ENCODE results near the gene PROX2. TPM values are rescaled to one million over a fixed set of nuclear protein-coding genes. Genes with fewer than 3 reads are reported as not detected.

PROX2 gene
- total RNA-seq, 2 experiments from 2014 or later, result 0.19 to 0.33 TPM

- peak; percentile 79 for DNase-seq
- Mint-ChIP-seq H3K36me3 (no peaks in the 10 kb centered on the region), H3K27ac (peak overlapping the region; percentile 43), H3K4me3 (no peak overlapping the region), H3K4me1 (ENCODE audit: low read depth) (peaks cover 23% of the 10 kb centered on the region), H3K27me3 (no peaks in the 10 kb centered on the region), H3K9me3 (no peaks in the 10 kb centered on the region)
- intact Hi-C loops (cut with micrococcal nuclease), result no loop called here
- POLR2A ChIA-PET, result interaction anchor here (0.6 to 1.8 kb wide), 4 partner anchors 14 to 22 kb away, joined by 3 to 9 read pairs (median 4); partner anchors contain the start of gene DLST
- CTCF ChIA-PET, result interaction anchor here (0.9 to 3.2 kb wide), 11 partner anchors 10 to 255 kb away, joined by 3 to 22 read pairs (median 4); partner anchors contain the start of genes DLST and PROX2
These were observed 8.3 kb downstream of the PROX2 start for GRCh38 chr14:74867673-74868072.

- H3K27me3 Mint-ChIP-seq, result no peaks in the 10 kb centered on the region
- no peak overlapping the region for H3K4me3 Mint-ChIP-seq
- no peaks in the 10 kb centered on the region for H3K36me3 Mint-ChIP-seq
- intact Hi-C loops (cut with micrococcal nuclease), result no loop called here
- H3K4me1 Mint-ChIP-seq (ENCODE audit: low read depth), result peaks cover 23% of the 10 kb centered on the region
- no peak overlapping the region for H3K27ac Mint-ChIP-seq
- DNase-seq, result no peak
- CTCF ChIA-PET, result interaction anchor here (1.0 to 3.2 kb wide), 6 partner anchors 10 to 222 kb away, joined by 3 to 22 read pairs (median 4); partner anchors contain the start of gene PROX2
- POLR2A ChIA-PET, result interaction anchor here (1.3 to 1.8 kb wide), 2 partner anchors 15 to 18 kb away, joined by 3 to 9 read pairs; partner anchors contain the start of gene DLST
- no peaks in the 10 kb centered on the region for H3K9me3 Mint-ChIP-seq
These were observed 9.1 kb downstream of the PROX2 start for GRCh38 chr14:74866708-74867389.

- H3K4me3 Mint-ChIP-seq, result no peak overlapping the region
- no peaks in the 10 kb centered on the region for H3K9me3 Mint-ChIP-seq
- H3K4me1 Mint-ChIP-seq (ENCODE audit: low read depth), result peaks cover 23% of the 10 kb centered on the region
- no peak for DNase-seq
- CTCF ChIA-PET, result interaction anchor here (14.1 kb wide), 1 partner anchor 41 kb away, joined by 499 read pairs; no protein-coding TSS in a partner anchor
- intact Hi-C loops (cut with micrococcal nuclease), result no loop called here
- no peak overlapping the region for H3K27ac Mint-ChIP-seq
- H3K36me3 Mint-ChIP-seq, result no peaks in the 10 kb centered on the region
- POLR2A ChIA-PET, result no interaction called here
- no peaks in the 10 kb centered on the region for H3K27me3 Mint-ChIP-seq
These were observed 10.8 kb downstream of the PROX2 start for GRCh38 chr14:74865156-74865555.

GRCh38 chr14:74864198-74864597 is 11.7 kb downstream of the PROX2 start:
- no peak overlapping the region for H3K27ac Mint-ChIP-seq
- intact Hi-C loops (cut with micrococcal nuclease), result no loop called here
- no peak for DNase-seq
- no peaks in the 10 kb centered on the region for H3K36me3 Mint-ChIP-seq
- peaks cover 23% of the 10 kb centered on the region for H3K4me1 Mint-ChIP-seq (ENCODE audit: low read depth)
- POLR2A ChIA-PET, result no interaction called here
- CTCF ChIA-PET, result interaction anchor here (0.7 to 14.1 kb wide), 4 partner anchors 25 to 1654 kb away, joined by 3 to 499 read pairs (median 37); no protein-coding TSS in a partner anchor
- H3K9me3 Mint-ChIP-seq, result no peaks in the 10 kb centered on the region
- H3K27me3 Mint-ChIP-seq, result no peaks in the 10 kb centered on the region
- no peak overlapping the region for H3K4me3 Mint-ChIP-seq

- H3K27me3 Mint-ChIP-seq, result no peaks in the 10 kb centered on the region
- no peak overlapping the region for H3K4me3 Mint-ChIP-seq
- no peak for DNase-seq
- peaks cover 19% of the 10 kb centered on the region for H3K4me1 Mint-ChIP-seq (ENCODE audit: low read depth)
- ChIA-PET CTCF (interaction anchor here (4.4 to 14.1 kb wide), 4 partner anchors 13 to 223 kb away, joined by 48 to 499 read pairs (median 118); partner anchors contain the start of genes DLST and PROX2), POLR2A (no interaction called here)
- H3K9me3 Mint-ChIP-seq, result no peaks in the 10 kb centered on the region
- H3K27ac Mint-ChIP-seq, result no peak overlapping the region
- H3K36me3 Mint-ChIP-seq, result no peaks in the 10 kb centered on the region
- intact Hi-C loops (cut with micrococcal nuclease), result no loop called here
These were observed 12.7 kb downstream of the PROX2 start for GRCh38 chr14:74863274-74863673.

- Mint-ChIP-seq H3K4me3 (no peak overlapping the region), H3K9me3 (no peaks in the 10 kb centered on the region), H3K27ac (no peak overlapping the region), H3K36me3 (no peaks in the 10 kb centered on the region), H3K4me1 (ENCODE audit: low read depth) (peaks cover 6% of the 10 kb centered on the region), H3K27me3 (no peaks in the 10 kb centered on the region)
- no peak for DNase-seq
- POLR2A ChIA-PET, result interaction anchor here (0.8 kb wide), 1 partner anchor 17 kb away, joined by 4 read pairs; no protein-coding TSS in a partner anchor
- intact Hi-C loops (cut with micrococcal nuclease), result loop anchor here (1.0 to 2.0 kb wide), 3 partner anchors 21 to 227 kb away; no protein-coding TSS in a partner anchor
- CTCF ChIA-PET, result interaction anchor here (0.6 to 14.1 kb wide), 34 partner anchors 9 to 443 kb away, joined by 3 to 499 read pairs (median 6); partner anchors contain the start of genes ACYP1, DLST, PROX2 and RPS6KL1
These were observed 14.2 kb downstream of the PROX2 start for GRCh38 chr14:74861734-74862090.

- Mint-ChIP-seq H3K4me1 (ENCODE audit: low read depth) (peaks cover under 1% of the 10 kb centered on the region), H3K27ac (no peak overlapping the region)
- POLR2A ChIA-PET, result interaction anchor here (0.8 to 1.1 kb wide), 5 partner anchors 18 to 47 kb away, joined by 3 to 6 read pairs (median 4); partner anchors contain the start of gene DLST
These were observed 14.8 kb downstream of the PROX2 start for GRCh38 chr14:74860899-74861733.

GRCh38 chr14:74859757-74860552 is 16.0 kb downstream of the PROX2 start:
- H3K9me3 Mint-ChIP-seq, result no peaks in the 10 kb centered on the region
- no peaks in the 10 kb centered on the region for H3K36me3 Mint-ChIP-seq
- intact Hi-C loops (cut with micrococcal nuclease), result loop anchor here (2.0 kb wide), 1 partner anchor 23 kb away; no protein-coding TSS in a partner anchor
- no peak overlapping the region for H3K27ac Mint-ChIP-seq
- no peak for DNase-seq
- no peaks in the 10 kb centered on the region for H3K27me3 Mint-ChIP-seq
- ChIA-PET POLR2A (no interaction called here), CTCF (interaction anchor here (0.6 to 14.1 kb wide), 34 partner anchors 9 to 445 kb away, joined by 3 to 499 read pairs (median 5); partner anchors contain the start of genes ACYP1, DLST, EIF2B2 and PROX2)
- no peak overlapping the region for H3K4me3 Mint-ChIP-seq
- H3K4me1 Mint-ChIP-seq (ENCODE audit: low read depth), result no peaks in the 10 kb centered on the region

More at GRCh38 chr14:74860899-74861733, 14.8 kb downstream of the PROX2 start:
- Mint-ChIP-seq H3K4me3 (no peak overlapping the region), H3K36me3 (no peaks in the 10 kb centered on the region), H3K27me3 (no peaks in the 10 kb centered on the region), H3K9me3 (no peaks in the 10 kb centered on the region)
- intact Hi-C loops (cut with micrococcal nuclease), result loop anchor here (1.0 to 2.0 kb wide), 3 partner anchors 22 to 227 kb away; no protein-coding TSS in a partner anchor
- peak; percentile 94 for DNase-seq
- CTCF ChIA-PET, result interaction anchor here (0.6 to 14.1 kb wide), 55 partner anchors 9 to 444 kb away, joined by 3 to 499 read pairs (median 4); partner anchors contain the start of genes ACYP1, DLST, EIF2B2 and LTBP2

- no peak overlapping the region for H3K4me3 Mint-ChIP-seq
- ChIA-PET CTCF (interaction anchor here (0.8 to 14.1 kb wide), 8 partner anchors 10 to 249 kb away, joined by 3 to 499 read pairs (median 4); partner anchors contain the start of genes DLST, LTBP2 and PROX2), POLR2A (no interaction called here)
- intact Hi-C loops (cut with micrococcal nuclease), result no loop called here
- H3K4me1 Mint-ChIP-seq (ENCODE audit: low read depth), result peaks cover 11% of the 10 kb centered on the region
- H3K27ac Mint-ChIP-seq, result no peak overlapping the region
- H3K36me3 Mint-ChIP-seq, result no peaks in the 10 kb centered on the region
- no peaks in the 10 kb centered on the region for H3K9me3 Mint-ChIP-seq
- DNase-seq, result no peak
- no peaks in the 10 kb centered on the region for H3K27me3 Mint-ChIP-seq
These were observed 17.9 kb downstream of the PROX2 start for GRCh38 chr14:74858022-74858421.

GRCh38 chr14:74856366-74856765 is 19.6 kb downstream of the PROX2 start:
- ChIA-PET POLR2A (interaction anchor here (0.5 kb wide), 1 partner anchor 17 kb away, joined by 3 read pairs; no protein-coding TSS in a partner anchor), CTCF (interaction anchor here (1.0 to 14.1 kb wide), 3 partner anchors 24 to 232 kb away, joined by 3 to 499 read pairs (median 165); partner anchors contain the start of genes DLST and PROX2)
- Mint-ChIP-seq H3K27me3 (no peaks in the 10 kb centered on the region), H3K36me3 (no peaks in the 10 kb centered on the region), H3K4me3 (no peak overlapping the region), H3K4me1 (ENCODE audit: low read depth) (peaks cover 16% of the 10 kb centered on the region), H3K27ac (no peak overlapping the region), H3K9me3 (no peaks in the 10 kb centered on the region)
- no peak for DNase-seq
- intact Hi-C loops (cut with micrococcal nuclease), result no loop called here

- ChIA-PET CTCF (interaction anchor here (1.0 to 14.1 kb wide), 2 partner anchors 50 to 232 kb away, joined by 3 to 499 read pairs; no protein-coding TSS in a partner anchor), POLR2A (no interaction called here)
- Mint-ChIP-seq H3K27ac (no peak overlapping the region), H3K4me3 (no peak overlapping the region), H3K9me3 (no peaks in the 10 kb centered on the region), H3K4me1 (ENCODE audit: low read depth) (peaks cover 16% of the 10 kb centered on the region), H3K27me3 (no peaks in the 10 kb centered on the region), H3K36me3 (no peaks in the 10 kb centered on the region)
- intact Hi-C loops (cut with micrococcal nuclease), result no loop called here
- no peak for DNase-seq
These were observed 20.0 kb downstream of the PROX2 start for GRCh38 chr14:74855945-74856344.
